Measurements from ENCODE around the gene RIBC2.

- TF ChIP-seq CTCF (IDR thresholded peaks at IDR 0.05) (no peak), POLR2A (IDR thresholded peaks at IDR 0.05) (no peak)
These were observed 42.1 kb downstream of the RIBC2 start for GRCh38 chr22:45455621-45456020.
